Heart right ventricle (tissue), 16 donors: ENCODE results near the gene MUSK. TPM values are rescaled to one million over a fixed set of nuclear protein-coding genes. Genes with fewer than 3 reads are reported as not detected.
"Not testable (repeated sequence)": the region's sequence is repeated elsewhere in the genome, so short reads cannot be mapped to it uniquely, and the experiment has no call there.

Experiments used
- ATAC-seq, 8 donors: fragments of 200-7000 bp; cut with Tn5 transposase; one replicate each; pipeline ENCODE4 v1.9.1; 2020; ENCODE audit warnings: mild to moderate bottlenecking in 8 of 8, moderate library complexity in 8 of 8, moderate number of reproducible peaks in 1 of 8
- DNase-seq, 2 donors: peaks; one replicate each; pipeline ENCODE4 v3.0.0-alpha.2; 2020
- H3K27ac ChIP-seq, 10 donors: fragments of 200-600 bp; sonication (generic) in 2 of 10; one replicate each; pipeline versions ENCODE4 v1.5.0 to v1.8.0; 2020 to 2022; ENCODE audit warnings: mild to moderate bottlenecking in 3 of 10
- H3K27me3 ChIP-seq, 7 donors: fragments of 200-600 bp; one replicate each; pipeline ENCODE4 v1.8.0; 2021 to 2022; ENCODE audit warnings: mild to moderate bottlenecking in 2 of 7
- H3K36me3 ChIP-seq, 9 donors: fragments of 200-600 bp; sonication (generic) in 1 of 9; one replicate each; pipeline versions ENCODE4 v1.5.0 to v1.8.0; 2020 to 2022; ENCODE audit warnings: mild to moderate bottlenecking in 2 of 9
- H3K4me1 ChIP-seq, 9 donors: fragments of 200-600 bp; sonication (generic) in 1 of 9; one replicate each; pipeline versions ENCODE4 v1.5.0 to v1.8.0; 2020 to 2022; ENCODE audit warnings: mild to moderate bottlenecking in 4 of 9
- H3K4me3 ChIP-seq, 10 donors: fragments of 200-600 bp; sonication (generic) in 2 of 10; one replicate each; pipeline versions ENCODE4 v1.5.0 to v1.8.0; 2020 to 2022; ENCODE audit warnings: mild to moderate bottlenecking in 7 of 10, moderate library complexity in 2 of 10
- H3K9me3 ChIP-seq, 11 donors: fragments of 200-600 bp in 10 of 11; sonication (generic) in 2 of 11; one replicate each; pipeline versions ENCODE4 v1.5.0 to v1.8.0; 2013 to 2022; ENCODE audit warnings: mild to moderate bottlenecking in 2 of 11, control low read depth in 1 of 11, moderate library complexity in 1 of 11
- WGBS, 2 donors: extraction: QIAGEN DNeasy Blood & Tissue Kit; methylation state at CpG; one replicate each; pipeline ENCODE4 v1.1.7; 2013; ENCODE audit warnings: inconsistent platforms in 1 of 2; 5-methylcytosine and 5-hydroxymethylcytosine counted together
- intact Hi-C, 10 donors: fragments of 100-400 bp; cut with DNase I; formaldehyde crosslinking; loops; one replicate each; pipeline versions ENCODE4 v1.11.1 to v1.14.2; 2022
- polyA plus RNA-seq, 2 donors: library from polyadenylated mRNA; stranded (reverse); fragments of 200-250 nt; gene quantifications; one replicate each; pipeline ENCODE4 v1.2.3, GENCODE V29; 2013
- total RNA-seq, 10 donors: library from RNA; stranded (reverse); fragmentation: NEBNext Ultra II Directional in 3 of 10; extraction: Animal tissue kit (Norgen Biotek cat#: 25700) in 3 of 10; gene quantifications; one replicate each; pipeline versions ENCODE4 v1.2.1 to v1.2.4, GENCODE V29; 2021 to 2023
- TF ChIP-seq, protein P1 (sequence below), 9 donors: fragments of 200-600 bp; sonication (generic) in 2 of 9; IDR thresholded peaks; one replicate each; pipeline versions ENCODE4 v1.5.0 to v1.8.0; 2021 to 2022; ENCODE audit warnings: antibody characterized with exemption in 9 of 9, mild to moderate bottlenecking in 5 of 9, moderate library complexity in 1 of 9
- donor health status: Arrhythmogenic right ventricular cardiomyopathy.
- donor health status: ischemic (EF 13 %, LVEDD 7.1; RV severe dilation, severe dysfunction).
- donor health status: healthy with polysubstance abuse.
- donor health status: DM: no; HTN: yes; CAD: no.
- donor health status: DM: no; HTN: no; CAD: no.
- donor health status: ischemic (EF 25% LVEDD 6.9; RV normal size, moderate dysfunction).
- donor health status: ischemic (EF 25% LVEDD 5.7; RV mildly dilated, moderate dysfunction).
- donor health status: healthy.
- donor health status: DM: yes; HTN: yes; CAD: no.
- donor health status: Ischemic cardiomyopathy.
- donor health status: ischemic (EF 35%, LVEDD 5.7; RV mildly dilated, moderate dysfunction).
- donor health status: nonischemic (EF 11% LVEDD 7.7; RV severe dilation, severe dysfunction).
- donor health status: DM: yes; HTN: yes; CAD: no.
- donor health status: PGD.
- donor health status: ischemic (EF 29% LVEDD 5.4; RV normal size, mild dysfunction).
- donor health status: nonischemic (EF 23%, LVEDD 6.1; RV moderate dilation, normal function).

MUSK gene
- total and polyA plus RNA-seq, 12 donors: 0.04 to 2.2 (median 1.2) TPM

DNA sequence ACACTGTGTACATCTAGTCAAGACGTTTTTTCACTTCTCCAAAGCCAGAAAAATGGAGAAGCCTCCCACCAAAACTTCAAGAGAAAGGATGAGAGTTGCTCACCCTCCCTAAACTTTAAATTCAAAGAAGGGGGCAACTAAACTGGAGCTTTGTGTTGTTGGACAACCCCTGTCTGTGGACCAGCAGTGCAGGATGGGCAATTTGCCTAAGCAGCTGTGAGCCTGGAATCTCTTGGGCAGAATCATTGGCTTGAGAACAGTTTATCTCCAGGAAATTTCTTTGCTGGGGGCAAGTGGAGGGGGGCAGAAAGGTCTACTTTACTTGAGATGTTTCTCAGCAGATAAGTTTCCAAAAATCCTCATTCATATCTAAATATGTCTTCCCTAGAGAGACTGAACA lies 151.8 kb downstream of the MUSK start:
- 6 to 10% methylated on average over 1 of the region's 1 CpG for WGBS, 2 donors
- peak in 2 of 8 donors; percentile 22 to 27 for ATAC-seq
- Histone ChIP-seq H3K27me3 (no peaks in the 10 kb centered on the region), H3K9me3 (peaks cover 0 to 14% (median 0%) of the 10 kb centered on the region in 11 donors), H3K4me1 (no peaks in the 10 kb centered on the region), H3K27ac (no peak overlapping the region), H3K36me3 (no peaks in the 10 kb centered on the region), H3K4me3 (no peak overlapping the region)
- TF ChIP-seq, protein P1, sequence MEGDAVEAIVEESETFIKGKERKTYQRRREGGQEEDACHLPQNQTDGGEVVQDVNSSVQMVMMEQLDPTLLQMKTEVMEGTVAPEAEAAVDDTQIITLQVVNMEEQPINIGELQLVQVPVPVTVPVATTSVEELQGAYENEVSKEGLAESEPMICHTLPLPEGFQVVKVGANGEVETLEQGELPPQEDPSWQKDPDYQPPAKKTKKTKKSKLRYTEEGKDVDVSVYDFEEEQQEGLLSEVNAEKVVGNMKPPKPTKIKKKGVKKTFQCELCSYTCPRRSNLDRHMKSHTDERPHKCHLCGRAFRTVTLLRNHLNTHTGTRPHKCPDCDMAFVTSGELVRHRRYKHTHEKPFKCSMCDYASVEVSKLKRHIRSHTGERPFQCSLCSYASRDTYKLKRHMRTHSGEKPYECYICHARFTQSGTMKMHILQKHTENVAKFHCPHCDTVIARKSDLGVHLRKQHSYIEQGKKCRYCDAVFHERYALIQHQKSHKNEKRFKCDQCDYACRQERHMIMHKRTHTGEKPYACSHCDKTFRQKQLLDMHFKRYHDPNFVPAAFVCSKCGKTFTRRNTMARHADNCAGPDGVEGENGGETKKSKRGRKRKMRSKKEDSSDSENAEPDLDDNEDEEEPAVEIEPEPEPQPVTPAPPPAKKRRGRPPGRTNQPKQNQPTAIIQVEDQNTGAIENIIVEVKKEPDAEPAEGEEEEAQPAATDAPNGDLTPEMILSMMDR (IDR thresholded peaks at IDR 0.05): no peak
- DNase-seq: no peak
- intact Hi-C loops: no loop called here

DNA sequence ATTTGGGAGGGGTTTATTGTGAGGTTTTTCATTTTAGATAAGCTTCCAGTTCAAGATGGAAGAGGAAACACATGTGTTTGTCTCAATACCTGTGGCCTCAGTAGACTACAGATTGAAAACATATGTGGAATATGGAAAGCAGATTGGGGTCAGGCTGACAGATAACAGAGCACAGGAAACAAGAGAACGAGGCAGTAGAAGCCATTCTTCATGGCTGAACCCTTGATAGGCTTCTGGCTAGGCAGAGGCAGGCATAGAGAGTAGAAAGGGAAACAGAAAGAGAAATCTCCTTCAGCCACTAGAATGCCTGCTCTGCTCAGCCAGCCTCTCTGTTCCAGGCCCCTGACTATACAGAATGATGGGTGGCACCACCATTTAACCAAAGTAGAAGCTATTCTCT lies 152.5 kb downstream of the MUSK start:
- DNase-seq (no peak), ATAC-seq (peak in 1 of 8 donors; percentile 12)
- Histone ChIP-seq H3K4me3 (no peak overlapping the region), H3K27me3 (no peaks in the 10 kb centered on the region), H3K9me3 (peaks cover 0 to 14% (median 0%) of the 10 kb centered on the region in 11 donors), H3K36me3 (no peaks in the 10 kb centered on the region), H3K4me1 (no peaks in the 10 kb centered on the region), H3K27ac (no peak overlapping the region)
- intact Hi-C loops: no loop called here
- TF ChIP-seq, protein P1 (IDR thresholded peaks at IDR 0.05): no peak
- 8 to 12% methylated on average over 1 of the region's 1 CpG for WGBS, 2 donors

DNA sequence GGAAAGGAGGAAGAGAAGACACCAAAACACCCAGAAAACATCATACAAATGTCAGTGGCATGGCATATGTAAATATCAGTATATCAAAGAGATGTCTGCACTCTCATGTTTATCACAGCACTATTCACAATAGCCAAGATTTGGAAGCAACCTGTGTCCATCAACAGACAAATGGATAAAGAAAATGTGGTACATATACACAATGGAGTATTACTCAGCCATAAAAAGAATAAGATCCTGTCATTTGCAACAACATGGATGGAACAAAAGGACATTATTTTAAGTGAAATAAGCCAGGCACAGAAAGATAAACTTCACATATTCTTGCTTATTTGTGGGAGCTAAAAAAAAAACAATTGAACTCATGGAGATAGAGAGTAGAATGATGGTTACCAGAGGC lies 156.5 kb downstream of the MUSK start:
- peaks cover 0 to 14% (median 0%) of the 10 kb centered on the region in 11 donors for H3K9me3 ChIP-seq
- DNase-seq, ATAC-seq, H3K36me3 ChIP-seq, H3K27me3 ChIP-seq, H3K4me3 ChIP-seq, H3K27ac ChIP-seq, H3K4me1 ChIP-seq, intact Hi-C loops: not testable (repeated sequence)

DNA sequence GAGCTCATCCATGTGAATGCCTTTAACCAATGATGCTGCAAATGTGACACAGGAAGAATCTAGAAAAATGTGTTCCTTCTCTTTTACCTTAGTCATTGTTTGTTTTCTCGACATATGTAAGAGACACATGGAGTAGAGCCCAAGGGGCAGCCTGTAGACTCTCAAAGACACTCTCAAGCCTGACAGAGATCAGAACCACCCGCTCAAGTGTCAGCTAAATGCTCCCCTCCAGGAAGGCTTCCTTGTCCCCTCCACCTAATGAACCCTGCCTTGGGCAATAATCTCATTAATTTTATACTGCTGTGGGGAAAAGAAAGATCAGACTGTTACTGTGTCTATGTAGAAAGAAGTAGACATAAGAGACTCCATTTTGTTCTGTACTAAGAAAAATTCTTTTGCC lies 157.4 kb downstream of the MUSK start:
- intact Hi-C loops: no loop called here
- no peaks in the 10 kb centered on the region for H3K27me3 ChIP-seq
- H3K9me3 ChIP-seq: peaks cover 0 to 14% (median 0%) of the 10 kb centered on the region in 11 donors
- H3K27ac ChIP-seq: no peak overlapping the region
- no peaks in the 10 kb centered on the region for H3K4me1 ChIP-seq
- no peak for ATAC-seq
- no peak for DNase-seq
- H3K4me3 ChIP-seq: no peak overlapping the region
- 81 to 87% methylated on average over 2 of the region's 2 CpGs for WGBS, 2 donors
- H3K36me3 ChIP-seq: no peaks in the 10 kb centered on the region
- TF ChIP-seq, protein P1 (IDR thresholded peaks at IDR 0.05): no peak

DNA sequence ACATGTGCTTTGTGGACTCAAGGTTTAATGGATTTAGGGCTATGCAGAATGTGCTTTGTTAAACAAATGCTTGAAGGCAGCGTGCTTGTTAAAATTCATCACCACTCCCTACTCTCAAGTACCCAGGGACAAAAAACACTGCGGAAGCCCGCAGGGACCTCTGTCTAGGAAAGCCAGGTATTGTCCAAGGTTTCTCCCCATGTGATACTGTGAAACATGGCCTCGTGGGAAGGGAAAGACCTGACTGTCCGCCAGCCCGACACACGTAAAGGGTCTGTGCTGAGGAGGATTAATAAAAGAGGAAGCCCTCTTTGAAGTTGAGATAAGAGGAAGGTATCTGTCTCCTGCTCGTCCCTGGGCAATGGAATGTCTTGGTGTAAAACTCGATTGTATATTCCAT lies 157.8 kb downstream of the MUSK start:
- H3K36me3 ChIP-seq, intact Hi-C loops, ATAC-seq, H3K27ac ChIP-seq, H3K4me1 ChIP-seq, DNase-seq, H3K27me3 ChIP-seq, H3K4me3 ChIP-seq: not testable (repeated sequence)
- H3K9me3 ChIP-seq: peaks cover 0 to 14% (median 0%) of the 10 kb centered on the region in 11 donors
- 68 to 78% methylated on average over 9 of the region's 9 CpGs for WGBS, 2 donors
